HCT116 (cell line): ENCODE results near the gene HBM. TPM values are rescaled to one million over a fixed set of nuclear protein-coding genes. Genes with fewer than 3 reads are reported as not detected.
A peak's percentile ranks its signal among the peaks of the same experiment; 100 is the strongest.

Experiments used
- ATAC-seq: fragments of 200-7000 bp; cut with Tn5 transposase; 2 replicates; pipeline ENCODE4 v1.9.1; 2020; ENCODE audit warnings: mild to moderate bottlenecking, moderate library complexity
- BruUV-seq: library from RNA; stranded (reverse); fragments of 400-500 nt; replicated peaks from 2 replicates; lab custom pipeline; 2021; lab: Mats Ljungman, UMichigan
- CTCF ChIA-PET: fragments of 300-600 bp; sonication (Branson Sonifier 250); formaldehyde crosslinking; loops from one replicate; lab custom pipeline; 2021; ENCODE audit warnings: antibody characterized with exemption; lab: Charles Lee
- POLR2A ChIA-PET: fragments of 300-600, 350-600 bp; sonication (Branson Sonifier 250); formaldehyde crosslinking; loops from one replicate; lab custom pipeline; 2021; ENCODE audit warnings: antibody characterized with exemption; lab: Charles Lee
- RAD21 ChIA-PET, 2 experiments: fragments of 300-600 bp; sonication (Branson Sonifier 250); formaldehyde crosslinking; loops; one replicate each; lab custom pipeline; 2023; ENCODE audit warnings: low total read pairs in 2 of 2; ENCODE audit not compliant: uncharacterized antibody in 2 of 2, unreplicated experiment in 2 of 2, low non-redundant PET in 1 of 2; lab: Charles Lee
- DNase-seq: peaks from one replicate; pipeline ENCODE4 v3.0.0-alpha.2; 2010; ENCODE audit warnings: low read depth, low spot score
- H2AFZ ChIP-seq: fragments of 200-600 bp; shearing (Covaris generic), sonication (generic); 2 replicates; pipeline ENCODE4 v1.6.1; 2017; ENCODE audit warnings: low read depth, mixed run types, mixed read lengths, antibody characterized with exemption, low read length; ENCODE audit not compliant: poor library complexity, severe bottlenecking
- H3K27ac ChIP-seq: 2 replicates; pipeline ENCODE4 v1.5.1; 2012; ENCODE audit warnings: low read depth, low read length
- H3K27me3 ChIP-seq: fragments of 200-600 bp; sonication (generic); 2 replicates; pipeline ENCODE4 v1.6.1; 2016; ENCODE audit warnings: mixed run types, low read length, mixed read lengths; ENCODE audit not compliant: insufficient read depth
- H3K36me3 ChIP-seq, 2 experiments: fragments of 200-500 bp in 1 of 2; fragments of 200-600 bp in 1 of 2; sonication (Bioruptor generic) in 1 of 2; sonication (generic) in 1 of 2; 2 replicates each; pipeline versions ENCODE4 v1.5.1 to v1.6.1; 2014 to 2016; ENCODE audit warnings: low read length in 2 of 2, inconsistent platforms in 1 of 2, mixed read lengths in 1 of 2, mixed run types in 1 of 2; ENCODE audit not compliant: insufficient read depth in 2 of 2, control insufficient read depth in 1 of 2
- H3K4me1 ChIP-seq, 2 experiments: fragments of 200-600 bp in 1 of 2; sonication (generic) in 1 of 2; 2 replicates each; pipeline versions ENCODE4 v1.5.1 to v1.6.1; 2012 to 2017; ENCODE audit warnings: low read length in 2 of 2, inconsistent platforms in 1 of 2, mild to moderate bottlenecking in 1 of 2, mixed read lengths in 1 of 2, mixed run types in 1 of 2, moderate library complexity in 1 of 2; ENCODE audit not compliant: insufficient read depth in 2 of 2, control insufficient read depth in 1 of 2
- H3K4me2 ChIP-seq: fragments of 200-600 bp; sonication (generic); 2 replicates; pipeline ENCODE4 v1.6.1; 2017; ENCODE audit warnings: mixed run types, low read length, mixed read lengths
- H3K4me3 ChIP-seq, 2 experiments: fragments of 200-600 bp in 1 of 2; sonication (generic) in 1 of 2; replicated peaks in 1 of 2; 2 replicates each; pipeline ENCODE4 v1.5.1; 2011 to 2016; ENCODE audit warnings: low read length in 2 of 2, control low read depth in 1 of 2, low read depth in 1 of 2, mild to moderate bottlenecking in 1 of 2, mixed read lengths in 1 of 2, mixed run types in 1 of 2
- H3K79me2 ChIP-seq: fragments of 200-600 bp; sonication (generic); 2 replicates; pipeline ENCODE4 v1.6.1; 2017; ENCODE audit warnings: mild to moderate bottlenecking, mixed run types, low read length, moderate library complexity, mixed read lengths; ENCODE audit not compliant: insufficient read depth
- H3K9ac ChIP-seq: fragments of 200-600 bp; sonication (generic); 2 replicates; pipeline ENCODE4 v1.6.1; 2016; ENCODE audit warnings: low read length, mixed read lengths
- H3K9me2 ChIP-seq: fragments of 200-600 bp; sonication (generic), shearing (Covaris generic); 2 replicates; pipeline ENCODE4 v1.6.1; 2017; ENCODE audit warnings: mixed run types, mild to moderate bottlenecking, moderate library complexity; ENCODE audit not compliant: insufficient read depth
- H3K9me3 ChIP-seq, 2 experiments: fragments of 200-500 bp in 1 of 2; fragments of 200-600 bp in 1 of 2; sonication (Bioruptor generic) in 1 of 2; sonication (generic) in 1 of 2; 2 replicates each; pipeline ENCODE4 v1.6.1; 2014 to 2017; ENCODE audit warnings: low read length in 2 of 2, mixed read lengths in 2 of 2, inconsistent platforms in 1 of 2, low read depth in 1 of 2, mild to moderate bottlenecking in 1 of 2, mixed run types in 1 of 2, moderate library complexity in 1 of 2; ENCODE audit not compliant: control insufficient read depth in 1 of 2, insufficient read depth in 1 of 2
- H4K20me1 ChIP-seq: fragments of 200-600 bp; sonication (generic), shearing (Covaris generic); 2 replicates; pipeline ENCODE4 v1.6.1; 2017; ENCODE audit warnings: mixed run types, mild to moderate bottlenecking, moderate library complexity; ENCODE audit not compliant: insufficient read depth
- CBX3 ChIP-seq: IDR thresholded peaks from 2 replicates; pipeline ENCODE4 v1.6.1; 2012; ENCODE audit warnings: low read depth
- CTCF ChIP-seq, 3 experiments: fragments of 200-600 bp in 1 of 3; sonication (generic) in 1 of 3; IDR thresholded peaks in 2 of 3; conservative IDR thresholded peaks in 1 of 3; 2 replicates each; pipeline ENCODE4 v1.5.1; 2012 to 2017; ENCODE audit warnings: low read depth in 2 of 3, low read length in 2 of 3, antibody characterized with exemption in 1 of 3, borderline replicate concordance in 1 of 3, control low read depth in 1 of 3, mild to moderate bottlenecking in 1 of 3, mixed read lengths in 1 of 3, mixed run types in 1 of 3, moderate library complexity in 1 of 3; ENCODE audit not compliant: insufficient read depth in 1 of 3
- EZH2phosphoT487 ChIP-seq: fragments of 200-600 bp; IDR thresholded peaks from 2 replicates; pipeline ENCODE4 v1.6.1; 2018; ENCODE audit warnings: antibody characterized with exemption, borderline replicate concordance
- JUND ChIP-seq: IDR thresholded peaks from 2 replicates; pipeline ENCODE4 v1.6.1; 2012
- RAD21 ChIP-seq: IDR thresholded peaks from 2 replicates; pipeline ENCODE4 v1.6.1; 2012; ENCODE audit warnings: low read depth, mild to moderate bottlenecking
- SRF ChIP-seq: IDR thresholded peaks from 2 replicates; pipeline ENCODE4 v1.6.1; 2012; ENCODE audit warnings: low read depth
- TCF7L2 ChIP-seq: IDR thresholded peaks from 2 replicates; pipeline ENCODE4 v1.7.0; 2011; ENCODE audit warnings: borderline replicate concordance, inconsistent platforms; ENCODE audit not compliant: insufficient read depth, insufficient read length; ENCODE audit errors: extremely low read depth
- ZFX ChIP-seq: fragments of 450-650 bp; IDR thresholded peaks from 2 replicates; pipeline ENCODE4 v1.6.1; 2017
- intact Hi-C: fragments of 100-400 bp; cut with micrococcal nuclease; formaldehyde crosslinking; loops from 2 replicates; pipeline ENCODE4 v1.10.0; 2022
- total RNA-seq: library from RNA; stranded (reverse); gene quantifications from one replicate; pipeline ENCODE4 v1.2.1, GENCODE V29; 2021; ENCODE audit not compliant: unreplicated experiment

HBM gene
- total RNA-seq, 1 experiment from 2014 or later = not detected

GRCh38 chr16:117379-118365, 48.1 kb upstream of the HBM start:
- H3K27ac ChIP-seq = no peak overlapping the region
- RAD21 ChIA-PET = no interaction called here

More at GRCh38 chr16:117379-118365, 48.1 kb upstream of the HBM start:
- H3K4me3 ChIP-seq = no peak overlapping the region
- H3K9ac ChIP-seq = no peak overlapping the region
- intact Hi-C loops = no loop called here
- peak; percentile 87 for ATAC-seq
- POLR2A ChIA-PET = no interaction called here
- H3K79me2 ChIP-seq = no peaks in the 10 kb centered on the region
- no peaks in the 10 kb centered on the region for H3K9me3 ChIP-seq
- TF ChIP-seq TCF7L2 (peak; percentile 24), JUND (no peak), RAD21 (peak; percentile 52), SRF (no peak), ZFX (no peak), CTCF (IDR thresholded peaks at IDR 0.05 in 2 of 3, conservative IDR thresholded peaks at IDR 0.05 in 1 of 3; ENCODE audit: borderline replicate concordance in 1 of 3, insufficient read depth in 1 of 3, low read depth in 2 of 3, low read length in 2 of 3) (peak; percentile 39 to 63 (median 61); a peak in 5 of 6 replicates), CBX3 (no peak), EZH2phosphoT487 (no peak)
- no peak overlapping the region for H3K4me2 ChIP-seq
- H3K9me2 ChIP-seq = no peaks in the 10 kb centered on the region
- peak; percentile 23 for DNase-seq
- H2AFZ ChIP-seq = no peak overlapping the region
- H3K36me3 ChIP-seq = 0 out of 4 replicates have a peak, but pooled peaks cover 0 to 6% of the 10 kb centered on the region in 2 experiments
- no peaks in the 10 kb centered on the region for H3K27me3 ChIP-seq
- BruUV-seq = no TSS peak
- H3K4me1 ChIP-seq = peaks cover 15 to 25% of the 10 kb centered on the region in 2 experiments
- CTCF ChIA-PET = interaction anchor here (0.8 to 1.2 kb wide), 2 partner anchors 11 to 13 kb away, joined by 4 read pairs; no protein-coding TSS in a partner anchor
- H4K20me1 ChIP-seq = no peaks in the 10 kb centered on the region
